ENCODE results near the gene ENTPD5.

DNA sequence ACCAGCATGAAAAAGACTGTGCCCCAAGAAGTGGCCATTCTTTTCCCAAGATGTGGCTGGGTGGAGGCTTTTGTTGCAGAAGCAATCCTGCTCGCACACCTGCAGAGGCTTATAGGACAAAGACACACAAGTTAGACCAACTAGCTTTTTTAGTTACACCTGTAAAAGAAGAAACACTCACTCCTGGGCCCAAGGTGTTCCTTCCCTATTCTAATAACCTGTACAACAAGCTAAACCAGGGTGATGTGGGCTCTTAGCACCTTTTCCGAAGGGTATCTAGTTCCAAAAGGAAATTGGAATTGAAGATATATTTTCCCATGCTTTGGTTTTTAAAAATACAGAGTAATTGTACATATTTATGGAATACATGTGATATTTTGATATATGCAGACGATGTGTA, 31.0 kb downstream of the ENTPD5 start:
- TF ChIP-seq GRHL2 (CRISPR knock-in tag; IDR thresholded peaks at IDR 0.05; ENCODE audit: insufficient replicate concordance, severe bottlenecking) (no peak), ZNF232 (CRISPR knock-in tag; IDR thresholded peaks at IDR 0.05) (no peak), CTCF (IDR thresholded peaks at IDR 0.05) (no peak), ZNF423 (CRISPR knock-in tag; IDR thresholded peaks at IDR 0.05) (no peak), MAX (CRISPR knock-in tag; IDR thresholded peaks at IDR 0.05) (no peak), ATF6 (CRISPR knock-in tag; IDR thresholded peaks at IDR 0.05) (no peak), CREB1 (CRISPR knock-in tag; IDR thresholded peaks at IDR 0.05) (no peak), ATF1 (CRISPR knock-in tag; IDR thresholded peaks at IDR 0.05) (no peak)
- TF ChIP-seq, protein P1, sequence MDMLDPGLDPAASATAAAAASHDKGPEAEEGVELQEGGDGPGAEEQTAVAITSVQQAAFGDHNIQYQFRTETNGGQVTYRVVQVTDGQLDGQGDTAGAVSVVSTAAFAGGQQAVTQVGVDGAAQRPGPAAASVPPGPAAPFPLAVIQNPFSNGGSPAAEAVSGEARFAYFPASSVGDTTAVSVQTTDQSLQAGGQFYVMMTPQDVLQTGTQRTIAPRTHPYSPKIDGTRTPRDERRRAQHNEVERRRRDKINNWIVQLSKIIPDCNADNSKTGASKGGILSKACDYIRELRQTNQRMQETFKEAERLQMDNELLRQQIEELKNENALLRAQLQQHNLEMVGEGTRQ (CRISPR knock-in tag; IDR thresholded peaks at IDR 0.05): no peak

Measured in WTC11 (cell line).